IMR-90 (cell line): ENCODE data around the gene ROR2. TPM values are rescaled to one million over a fixed set of nuclear protein-coding genes. Genes with fewer than 3 reads are reported as not detected.

Source experiments
- ATAC-seq: fragments of 200-7000 bp; cut with Tn5 transposase; 2 replicates; pipeline ENCODE4 v1.9.1; 2020; ENCODE audit warnings: low read depth, mild to moderate bottlenecking, moderate library complexity
- BruUV-seq: library from RNA; stranded (reverse); fragments of 400-500 nt; replicated peaks from 2 replicates; lab custom pipeline; 2021; lab: Mats Ljungman, UMichigan
- CTCF ChIA-PET: fragments of 300-600 bp; formaldehyde crosslinking; extraction: SDS; loops from one replicate; lab custom pipeline; 2021; ENCODE audit warnings: antibody characterized with exemption; lab: Yijun Ruan, JAX
- POLR2A ChIA-PET: fragments of 300-600 bp; sonication (Branson Sonifier 250); formaldehyde crosslinking; loops from one replicate; lab custom pipeline; 2022; ENCODE audit warnings: antibody characterized with exemption; ENCODE audit not compliant: unreplicated experiment; lab: Charles Lee
- DNase-seq: peaks from one replicate; pipeline ENCODE4 v3.0.0; 2013
- H2AFZ ChIP-seq: replicated peaks from 2 replicates; pipeline ENCODE3; 2013; ENCODE audit warnings: low read length, mild to moderate bottlenecking; ENCODE audit not compliant: poor library complexity
- H2AK5ac ChIP-seq: 2 replicates; pipeline ENCODE4 v1.6.1; 2013; ENCODE audit warnings: low read depth, low read length, inconsistent platforms
- H2AK9ac ChIP-seq: replicated peaks from 2 replicates; pipeline ENCODE3; 2013; ENCODE audit warnings: mild to moderate bottlenecking, low read depth, low read length, moderate library complexity; ENCODE audit not compliant: poor library complexity
- H2BK120ac ChIP-seq: 2 replicates; pipeline ENCODE4 v1.6.1; 2013; ENCODE audit warnings: low read depth, low read length, inconsistent platforms
- H2BK15ac ChIP-seq: 3 replicates; pipeline ENCODE4 v1.6.1; 2013; ENCODE audit warnings: low read depth, low read length, inconsistent platforms
- H2BK20ac ChIP-seq: 2 replicates; pipeline ENCODE4 v1.6.1; 2013; ENCODE audit warnings: low read depth, mild to moderate bottlenecking, inconsistent platforms, low read length, moderate library complexity
- H2BK5ac ChIP-seq: 2 replicates; pipeline ENCODE4 v1.6.1; 2013; ENCODE audit warnings: mild to moderate bottlenecking, low read depth, low read length, inconsistent platforms; ENCODE audit not compliant: poor library complexity, severe bottlenecking
- H3K14ac ChIP-seq: replicated peaks from 2 replicates; pipeline ENCODE4 v1.6.1; 2013; ENCODE audit warnings: low read depth, low read length, inconsistent platforms
- H3K18ac ChIP-seq: 2 replicates; pipeline ENCODE4 v1.6.1; 2013; ENCODE audit warnings: low read depth, low read length, control low read depth
- H3K23ac ChIP-seq: 2 replicates; pipeline ENCODE4 v1.6.1; 2013; ENCODE audit warnings: low read depth, low read length, inconsistent platforms
- H3K27ac ChIP-seq: 2 replicates; pipeline ENCODE4 v1.5.1; 2013; ENCODE audit warnings: mild to moderate bottlenecking, control low read depth, low read length; ENCODE audit not compliant: insufficient read depth
- H3K27me3 ChIP-seq: 2 replicates; pipeline ENCODE4 v1.6.1; 2013; ENCODE audit warnings: low read length; ENCODE audit not compliant: control insufficient read depth, insufficient read depth
- H3K36me3 ChIP-seq: 2 replicates; pipeline ENCODE4 v1.6.1; 2013; ENCODE audit warnings: low read length, mixed read lengths; ENCODE audit not compliant: control insufficient read depth, insufficient read depth
- H3K4ac ChIP-seq: 2 replicates; pipeline ENCODE4 v1.6.1; 2013; ENCODE audit warnings: low read depth, low read length, inconsistent platforms
- H3K4me1 ChIP-seq: 2 replicates; pipeline ENCODE4 v1.6.1; 2013; ENCODE audit warnings: low read length, mixed read lengths; ENCODE audit not compliant: control insufficient read depth, insufficient read depth
- H3K4me2 ChIP-seq: 2 replicates; pipeline ENCODE4 v1.6.1; 2013; ENCODE audit warnings: low read depth, mild to moderate bottlenecking, control low read depth, low read length, moderate library complexity
- H3K4me3 ChIP-seq: 2 replicates; pipeline ENCODE4 v1.5.1; 2013; ENCODE audit warnings: low read depth, mild to moderate bottlenecking, control low read depth, low read length, moderate library complexity; ENCODE audit not compliant: insufficient read depth
- H3K56ac ChIP-seq: 2 replicates; pipeline ENCODE4 v1.6.1; 2013; ENCODE audit warnings: low read length, inconsistent platforms; ENCODE audit not compliant: insufficient read depth; ENCODE audit errors: extremely low read depth
- H3K79me1 ChIP-seq, 2 experiments: 2 replicates each; pipeline ENCODE4 v1.6.1; 2013; ENCODE audit warnings: low read length in 2 of 2, inconsistent platforms in 1 of 2, low read depth in 1 of 2
- H3K9ac ChIP-seq: 2 replicates; pipeline ENCODE4 v1.6.1; 2013; ENCODE audit warnings: low read depth, low read length, control low read depth
- H3K9me1 ChIP-seq: 2 replicates; pipeline ENCODE4 v1.6.1; 2013; ENCODE audit warnings: low read length, inconsistent platforms; ENCODE audit not compliant: insufficient read depth
- H3K9me3 ChIP-seq: 2 replicates; pipeline ENCODE4 v1.6.1; 2013; ENCODE audit warnings: low read length; ENCODE audit not compliant: control insufficient read depth, insufficient read depth
- H4K20me1 ChIP-seq: 2 replicates; pipeline ENCODE4 v1.6.1; 2013; ENCODE audit warnings: low read length, inconsistent platforms; ENCODE audit not compliant: insufficient read depth
- H4K5ac ChIP-seq: 2 replicates; pipeline ENCODE4 v1.6.1; 2013; ENCODE audit warnings: mild to moderate bottlenecking, low read depth, low read length, control low read depth
- H4K8ac ChIP-seq, 2 experiments: 2 replicates each; pipeline ENCODE4 v1.6.1; 2013; ENCODE audit warnings: low read depth in 2 of 2, low read length in 2 of 2, control low read depth in 1 of 2, inconsistent platforms in 1 of 2
- H4K91ac ChIP-seq: 2 replicates; pipeline ENCODE4 v1.6.1; 2013; ENCODE audit warnings: low read depth, low read length, inconsistent platforms; ENCODE audit not compliant: insufficient read depth
- BHLHE40 ChIP-seq: fragments of 150-350 bp; IDR thresholded peaks from 2 replicates; pipeline ENCODE4 v1.6.1; 2016; ENCODE audit warnings: mild to moderate bottlenecking, low read depth, low read length
- CEBPB ChIP-seq: IDR thresholded peaks from 2 replicates; pipeline ENCODE4 v1.6.1; 2012; ENCODE audit warnings: low read depth, low read length, improper control_type of control experiment
- CHD1 ChIP-seq: IDR thresholded peaks from 2 replicates; pipeline ENCODE4 v1.6.1; 2012; ENCODE audit warnings: low read depth, low read length, improper control_type of control experiment
- FOS ChIP-seq: fragments of 150-350 bp; IDR thresholded peaks from 2 replicates; pipeline ENCODE4 v1.6.1; 2016; ENCODE audit warnings: low read depth, low read length
- MAFK ChIP-seq: IDR thresholded peaks from 2 replicates; pipeline ENCODE4 v1.6.1; 2012; ENCODE audit warnings: low read depth, low read length, improper control_type of control experiment
- MAZ ChIP-seq: IDR thresholded peaks from 2 replicates; pipeline ENCODE4 v1.6.1; 2012; ENCODE audit warnings: low read depth, mild to moderate bottlenecking, low read length, improper control_type of control experiment, moderate library complexity, borderline replicate concordance
- MXI1 ChIP-seq: IDR thresholded peaks from 2 replicates; pipeline ENCODE4 v1.6.1; 2012; ENCODE audit warnings: low read depth, mild to moderate bottlenecking, low read length, moderate library complexity, borderline replicate concordance
- NFE2L2 ChIP-seq: fragments of 150-350 bp; IDR thresholded peaks from 2 replicates; pipeline ENCODE4 v1.6.1; 2016; ENCODE audit warnings: low read depth, mild to moderate bottlenecking, low read length
- POLR2A ChIP-seq: IDR thresholded peaks from 2 replicates; pipeline ENCODE4 v1.6.1; 2012; ENCODE audit warnings: mild to moderate bottlenecking, low read depth, low read length
- RAD21 ChIP-seq: IDR thresholded peaks from 2 replicates; pipeline ENCODE4 v1.6.1; 2012; ENCODE audit warnings: low read length, improper control_type of control experiment
- RCOR1 ChIP-seq: IDR thresholded peaks from 2 replicates; pipeline ENCODE4 v1.6.1; 2012; ENCODE audit warnings: mild to moderate bottlenecking, low read length, improper control_type of control experiment; ENCODE audit not compliant: insufficient replicate concordance
- RFX5 ChIP-seq: IDR thresholded peaks from 2 replicates; pipeline ENCODE4 v1.8.0; 2012; ENCODE audit warnings: low read depth, mild to moderate bottlenecking, low read length, moderate library complexity
- WGBS, 2 experiments: methylation state at CpG; one replicate each; pipeline versions ENCODE4 v1.1.5 to v1.1.7; 2013; ENCODE audit warnings: missing lambda C conversion rate in 2 of 2; ENCODE audit not compliant: insufficient read length in 1 of 2; ENCODE audit errors: extremely low coverage in 2 of 2; 5-methylcytosine and 5-hydroxymethylcytosine counted together
- dilution Hi-C: fragments of 300-500 bp; cut with HindIII; formaldehyde crosslinking; loops from one replicate; pipeline ENCODE4 v1.14.3; 2018; ENCODE audit warnings: low sequenced_read_pairs; ENCODE audit not compliant: unreplicated experiment
- in situ Hi-C: fragments of 300-500 bp; cut with MboI; formaldehyde crosslinking; loops from 3 replicates; pipeline ENCODE4 v1.14.3; 2019; ENCODE audit warnings: low sequenced_read_pairs, inconsistent platforms, mixed read lengths
- intact Hi-C: fragments of 100-400 bp; cut with micrococcal nuclease; formaldehyde crosslinking; loops from 2 replicates; pipeline ENCODE4 v1.10.0; 2022
- polyA plus RNA-seq, 3 experiments: library from polyadenylated mRNA; depleted of rRNA; stranded (reverse); fragments of >200 nt; gene quantifications; 2 replicates each; pipeline ENCODE4 v1.2.3, GENCODE V29; 2012; ENCODE audit warnings: low replicate concordance in 1 of 3
- total RNA-seq: library from RNA; depleted of rRNA; stranded (reverse); fragments of >200 nt; gene quantifications from 2 replicates; pipeline ENCODE4 v1.2.3, GENCODE V29; 2012
- TF ChIP-seq, protein P1 (sequence below): fragments of 150-350 bp; IDR thresholded peaks from 2 replicates; pipeline ENCODE4 v1.6.1; 2016; ENCODE audit warnings: low read depth, mild to moderate bottlenecking, low read length, moderate library complexity, borderline replicate concordance
- TF ChIP-seq, protein P2 (sequence below): conservative IDR thresholded peaks from 2 replicates; pipeline ENCODE4 v1.5.1; 2012; ENCODE audit warnings: mild to moderate bottlenecking, low read depth, low read length, improper control_type of control experiment

The ROR2 gene
- total and polyA plus RNA-seq, 2 of the 4 experiments (the other 2 are of a cell fraction): 2.3 to 4.8 TPM

DNA sequence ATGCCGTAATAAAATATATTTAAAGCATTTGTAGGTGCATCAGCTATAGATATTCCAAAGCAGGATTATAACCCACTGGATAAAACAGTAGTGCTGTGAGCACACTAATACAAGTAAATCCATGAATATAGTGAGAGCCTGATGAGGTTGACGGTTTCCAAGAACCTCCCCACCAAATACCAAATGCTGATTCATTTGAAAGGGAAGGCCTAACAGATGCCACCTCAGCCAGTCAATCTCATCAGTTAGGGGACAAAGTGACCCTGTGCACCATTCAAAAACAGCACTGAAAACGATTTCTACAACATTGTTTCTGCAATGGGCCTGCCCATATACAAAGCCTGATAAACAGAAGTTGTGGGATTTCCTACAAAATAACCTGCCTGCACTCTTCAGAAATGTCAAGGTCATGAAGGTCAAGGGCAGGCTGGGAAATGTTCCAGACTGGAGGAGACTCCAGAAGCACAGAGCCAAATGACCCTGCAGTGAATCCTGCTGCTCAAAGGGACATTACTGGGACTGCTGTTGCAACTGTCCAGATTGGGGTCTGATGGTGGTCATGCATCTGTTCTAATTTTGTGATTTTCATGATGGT lies 69.6 kb downstream of the ROR2 start:
- Histone ChIP-seq H3K4me3 (no peak overlapping the region), H3K23ac (no peak overlapping the region), H2AK9ac (no peak overlapping the region), H2AK5ac (no peak overlapping the region), H2BK15ac (no peak overlapping the region), H3K9me3 (no peaks in the 10 kb centered on the region), H3K79me1 (no peaks in the 10 kb centered on the region), H3K9ac (no peak overlapping the region), H3K27me3 (peaks cover 2% of the 10 kb centered on the region; the same call in 1 of the 2 replicates), H3K14ac (no peak overlapping the region), H3K4me2 (no peak overlapping the region), H4K8ac (no peak overlapping the region), H3K18ac (no peak overlapping the region), H3K27ac (no peak overlapping the region), H4K20me1 (no peaks in the 10 kb centered on the region), H2BK120ac (no peak overlapping the region), H2BK20ac (no peak overlapping the region), H4K5ac (no peak overlapping the region), H3K4me1 (peaks cover 8% of the 10 kb centered on the region; the same call in 1 of the 2 replicates), H2BK5ac (no peak overlapping the region), H2AFZ (no peak overlapping the region), H3K36me3 (peaks cover 17% of the 10 kb centered on the region), H3K56ac (no peak overlapping the region), H3K4ac (no peak overlapping the region), H3K9me1 (no peaks in the 10 kb centered on the region), H4K91ac (no peak overlapping the region)
- ChIA-PET POLR2A (no interaction called here), CTCF (no interaction called here)
- dilution Hi-C loops (no loop called here), intact Hi-C loops (no loop called here), in situ Hi-C loops (no loop called here)
- DNase-seq: no peak
- no CpG with 5 or more reads among the region's 3 CpGs for WGBS, 2 experiments
- no TSS peak for BruUV-seq
- ATAC-seq: no peak; the same call in 1 of the 2 replicates
- no peak for TF ChIP-seq RFX5
- TF ChIP-seq MAZ: no peak
- TF ChIP-seq FOS: no peak
- TF ChIP-seq, protein P1, sequence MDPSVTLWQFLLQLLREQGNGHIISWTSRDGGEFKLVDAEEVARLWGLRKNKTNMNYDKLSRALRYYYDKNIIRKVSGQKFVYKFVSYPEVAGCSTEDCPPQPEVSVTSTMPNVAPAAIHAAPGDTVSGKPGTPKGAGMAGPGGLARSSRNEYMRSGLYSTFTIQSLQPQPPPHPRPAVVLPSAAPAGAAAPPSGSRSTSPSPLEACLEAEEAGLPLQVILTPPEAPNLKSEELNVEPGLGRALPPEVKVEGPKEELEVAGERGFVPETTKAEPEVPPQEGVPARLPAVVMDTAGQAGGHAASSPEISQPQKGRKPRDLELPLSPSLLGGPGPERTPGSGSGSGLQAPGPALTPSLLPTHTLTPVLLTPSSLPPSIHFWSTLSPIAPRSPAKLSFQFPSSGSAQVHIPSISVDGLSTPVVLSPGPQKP: no peak
- no peak for TF ChIP-seq MXI1
- no peak for TF ChIP-seq POLR2A
- TF ChIP-seq BHLHE40: no peak
- TF ChIP-seq CEBPB: no peak
- no peak for TF ChIP-seq RAD21
- TF ChIP-seq, protein P2, sequence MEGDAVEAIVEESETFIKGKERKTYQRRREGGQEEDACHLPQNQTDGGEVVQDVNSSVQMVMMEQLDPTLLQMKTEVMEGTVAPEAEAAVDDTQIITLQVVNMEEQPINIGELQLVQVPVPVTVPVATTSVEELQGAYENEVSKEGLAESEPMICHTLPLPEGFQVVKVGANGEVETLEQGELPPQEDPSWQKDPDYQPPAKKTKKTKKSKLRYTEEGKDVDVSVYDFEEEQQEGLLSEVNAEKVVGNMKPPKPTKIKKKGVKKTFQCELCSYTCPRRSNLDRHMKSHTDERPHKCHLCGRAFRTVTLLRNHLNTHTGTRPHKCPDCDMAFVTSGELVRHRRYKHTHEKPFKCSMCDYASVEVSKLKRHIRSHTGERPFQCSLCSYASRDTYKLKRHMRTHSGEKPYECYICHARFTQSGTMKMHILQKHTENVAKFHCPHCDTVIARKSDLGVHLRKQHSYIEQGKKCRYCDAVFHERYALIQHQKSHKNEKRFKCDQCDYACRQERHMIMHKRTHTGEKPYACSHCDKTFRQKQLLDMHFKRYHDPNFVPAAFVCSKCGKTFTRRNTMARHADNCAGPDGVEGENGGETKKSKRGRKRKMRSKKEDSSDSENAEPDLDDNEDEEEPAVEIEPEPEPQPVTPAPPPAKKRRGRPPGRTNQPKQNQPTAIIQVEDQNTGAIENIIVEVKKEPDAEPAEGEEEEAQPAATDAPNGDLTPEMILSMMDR: no peak
- no peak for TF ChIP-seq CHD1
- TF ChIP-seq RCOR1: no peak
- TF ChIP-seq MAFK: no peak
- no peak for TF ChIP-seq NFE2L2
